Muscle of arm (tissue), 12 donors: ENCODE results near the gene PIM1. TPM values are rescaled to one million over a fixed set of nuclear protein-coding genes. Genes with fewer than 3 reads are reported as not detected.

Experiments
- DNase-seq: peaks from one replicate; pipeline ENCODE4 v3.0.0-alpha.2; 2013
- polyA plus RNA-seq, 12 donors: library from polyadenylated mRNA; unstranded; fragments of 120-200 nt; gene quantifications; one replicate each; pipeline ENCODE4 v1.2.1, GENCODE V29; 2013; ENCODE audit not compliant: insufficient read length in 12 of 12

PIM1 gene
- polyA plus RNA-seq, 12 donors: 14.0 to 36.4 (median 26.1) TPM; not detected in 1

DNA sequence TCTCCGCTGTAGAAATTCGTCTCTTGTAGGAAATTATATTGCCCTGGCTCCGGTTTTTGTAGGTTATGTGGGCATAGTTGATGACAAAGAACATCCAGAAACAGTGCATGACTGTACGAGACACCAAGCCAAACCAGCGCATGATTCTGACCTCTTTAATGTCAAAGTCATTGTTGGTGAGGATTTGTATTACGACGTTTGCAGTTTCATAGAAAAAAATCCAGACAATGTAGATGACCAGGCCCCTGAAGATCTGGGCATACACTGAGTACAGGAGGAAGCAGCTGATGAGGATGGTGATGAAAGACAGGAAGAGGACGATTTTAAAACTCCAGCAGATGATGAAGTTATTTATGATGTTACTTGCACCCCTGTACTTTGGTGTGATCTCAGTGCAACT, 48.6 kb downstream of the PIM1 start:
- no peak for DNase-seq

DNA sequence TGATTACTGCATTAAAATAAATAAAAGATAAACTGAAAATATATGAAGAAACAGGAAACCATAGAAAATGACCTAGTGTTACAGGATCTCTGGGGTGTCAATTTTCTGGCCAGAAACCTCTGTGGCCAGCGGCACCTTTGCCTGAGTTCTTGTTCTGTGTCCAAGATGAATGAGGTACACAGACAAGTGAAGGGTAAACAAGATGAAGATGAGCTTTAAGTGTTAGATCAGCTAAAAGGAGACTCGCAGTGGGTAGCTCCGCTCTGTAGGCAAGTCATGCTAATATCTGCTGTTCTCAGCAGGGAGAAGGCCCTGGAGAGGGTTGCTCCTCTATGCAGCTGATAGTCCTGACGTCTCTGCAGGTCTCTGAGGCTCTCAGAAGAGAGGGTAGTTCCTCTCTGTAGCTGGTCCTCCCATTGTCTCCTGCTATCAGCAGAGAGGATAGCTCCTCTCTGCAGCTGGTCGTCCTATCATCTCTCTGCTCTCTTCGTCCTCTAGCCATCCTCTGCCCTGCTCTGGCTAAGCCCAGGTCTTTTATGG, 51.7 kb downstream of the PIM1 start:
- DNase-seq: no peak

DNA sequence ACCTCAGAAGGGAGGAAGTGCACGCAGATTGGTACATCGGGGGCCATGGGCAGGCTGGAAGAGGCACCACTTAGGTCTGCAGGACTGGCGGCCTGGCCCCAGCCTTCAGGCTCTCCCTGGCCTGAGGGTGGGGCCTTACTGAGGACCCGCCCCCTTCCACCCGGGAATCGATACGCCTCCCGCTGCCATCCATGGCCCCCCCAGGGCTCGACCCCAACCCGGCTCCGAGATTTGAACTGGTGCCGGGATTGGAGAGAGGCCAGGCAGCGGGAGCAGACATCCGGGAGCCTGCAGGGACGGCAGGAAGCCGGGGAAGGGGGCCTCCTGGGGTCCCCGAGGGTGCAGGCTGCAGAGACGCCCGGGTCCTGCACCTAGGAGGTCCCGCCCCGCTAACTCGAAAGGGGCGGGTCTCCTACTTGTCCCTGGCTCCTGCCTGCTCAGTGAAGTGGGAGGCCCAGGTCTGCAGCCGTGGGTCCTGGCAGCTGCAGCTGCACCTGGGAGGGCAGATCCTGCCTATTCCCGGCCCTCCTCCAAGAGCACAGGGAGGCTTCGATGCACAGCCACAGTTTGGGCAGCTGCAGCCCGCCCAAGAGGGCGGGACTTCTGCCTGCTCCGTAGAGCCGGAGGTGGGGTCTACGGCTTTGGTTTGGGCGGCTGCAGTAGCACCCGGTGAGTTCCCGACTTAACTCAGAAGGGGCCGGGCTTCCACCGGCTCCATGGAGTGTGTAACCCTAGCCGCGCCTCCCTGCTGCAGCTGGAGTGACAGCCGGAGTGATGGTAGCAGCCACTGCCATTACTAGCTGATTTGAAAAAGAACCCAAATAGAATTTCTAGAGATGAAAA, 52.4 kb downstream of the PIM1 start:
- peak; percentile 79 for DNase-seq

DNA sequence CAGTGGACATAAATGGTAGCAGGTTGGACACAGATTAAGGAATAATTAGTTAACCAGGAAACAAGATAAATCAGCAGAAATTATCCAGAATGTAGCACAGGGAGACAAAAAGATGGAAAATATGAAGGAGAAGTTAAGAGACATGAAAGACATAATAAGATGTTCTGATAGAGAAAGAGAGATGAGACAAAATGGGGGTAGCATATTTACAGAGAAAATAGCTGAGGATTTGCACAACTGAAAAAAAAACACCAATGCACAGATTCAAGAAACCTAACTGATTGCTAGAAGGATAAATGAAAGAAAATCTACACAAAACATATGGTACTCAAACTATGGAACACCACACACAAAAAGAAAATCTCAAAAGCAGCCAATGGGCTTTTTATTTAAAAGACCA, 53.0 kb downstream of the PIM1 start:
- no peak for DNase-seq

Other genes starting within 250 kb of the PIM1 start
- 10 to 100 TPM in 6 of 12 donors, 1 to 10 TPM in 5, not detected in 1; 5.1 to 65.3 (median 10.9) TPM for gene PI16, start 215.4 kb upstream of the PIM1 start, polyA plus RNA-seq
- 100 to 1,000 TPM in 7 of 12 donors, 10 to 100 TPM in 4, not detected in 1; 92.8 to 129 (median 105) TPM for gene MTCH1, start 184.0 kb upstream of the PIM1 start, polyA plus RNA-seq
- 1 to 10 TPM in 11 of 12 donors, not detected in 1; 2.4 to 8.1 (median 3.0) TPM for gene FGD2, start 164.5 kb upstream of the PIM1 start, polyA plus RNA-seq
- 10 to 100 TPM in 2 of 12 donors, 1 to 10 TPM in 9, not detected in 1; 6.6 to 12.9 (median 7.3) TPM for gene TBC1D22B, start 87.6 kb downstream of the PIM1 start, polyA plus RNA-seq
- 1 to 10 TPM in 5 of 12 donors, under 1 TPM in 5, not detected in 2; 0.59 to 2.2 (median 0.92) TPM for gene TMEM217, start 88.0 kb downstream of the PIM1 start, polyA plus RNA-seq
- gene RNF8, start 183.8 kb downstream of the PIM1 start, polyA plus RNA-seq: 10 to 100 TPM in 11 of 12 donors, not detected in 1; 13.8 to 20.5 (median 17.3) TPM